GM19455 (cell line): ENCODE data around the gene TBC1D22B.

Experiments
- ATAC-seq: cut with Tn5 transposase; IDR thresholded peaks from one replicate; pipeline ENCODE4 v1.9.1; 2021; ENCODE audit not compliant: unreplicated experiment

The TBC1D22B gene

DNA sequence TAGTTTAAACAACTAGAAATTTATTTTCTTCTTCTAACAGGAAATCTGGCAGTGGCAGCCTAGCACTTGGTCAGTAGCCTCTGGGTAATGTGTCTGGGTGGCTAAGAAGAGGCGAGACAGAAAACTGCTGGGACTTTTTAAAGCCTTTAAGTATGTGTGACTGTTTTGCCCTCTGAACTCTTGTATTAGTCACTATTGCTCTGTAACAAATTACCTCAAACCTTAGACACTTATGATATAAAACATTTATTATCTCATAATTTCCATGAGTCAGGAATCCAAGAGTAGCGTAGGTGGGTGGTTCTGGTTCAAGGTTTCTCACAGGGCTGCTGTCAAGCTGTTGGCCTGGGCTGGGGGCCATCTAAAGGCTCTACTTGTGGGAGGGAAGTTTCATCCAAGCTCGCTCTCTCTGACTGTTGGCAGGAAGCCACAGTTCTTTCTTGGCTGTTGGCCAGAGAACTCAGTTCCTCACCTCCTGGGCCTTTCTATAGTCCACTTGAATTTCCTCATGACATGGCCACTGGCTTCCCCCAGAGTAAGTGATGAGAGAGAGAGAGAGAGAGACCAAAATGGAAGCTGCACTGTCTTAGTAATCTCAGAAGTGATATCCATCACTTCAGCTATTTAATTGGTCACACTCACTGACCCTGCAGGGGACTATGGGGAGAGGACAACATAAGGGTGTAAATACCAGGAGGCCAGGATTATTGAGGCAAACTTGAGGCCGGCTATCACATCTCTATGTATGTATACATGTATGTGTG lies 17.4 kb upstream of the TBC1D22B start:
- ATAC-seq, result no peak

DNA sequence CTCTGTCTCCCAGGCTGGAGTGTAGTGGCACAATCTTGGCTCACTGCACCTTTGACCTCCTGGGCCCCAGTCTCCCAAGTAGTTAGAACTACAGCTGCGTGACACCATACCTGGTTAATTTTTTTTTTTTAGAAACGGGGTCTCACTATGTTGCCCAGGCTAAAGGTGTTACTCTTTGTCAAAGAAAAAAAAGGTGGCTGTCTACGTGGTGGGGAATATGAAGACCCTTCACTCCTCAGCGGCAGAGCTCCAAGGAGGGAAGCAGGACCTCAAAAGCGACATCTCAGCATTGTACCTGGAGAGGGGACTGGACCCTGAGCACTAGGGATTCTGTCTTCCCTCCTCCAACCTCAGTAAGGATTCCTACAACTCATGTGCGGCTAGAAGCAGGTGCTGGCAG lies 16.4 kb upstream of the TBC1D22B start:
- no peak for ATAC-seq

DNA sequence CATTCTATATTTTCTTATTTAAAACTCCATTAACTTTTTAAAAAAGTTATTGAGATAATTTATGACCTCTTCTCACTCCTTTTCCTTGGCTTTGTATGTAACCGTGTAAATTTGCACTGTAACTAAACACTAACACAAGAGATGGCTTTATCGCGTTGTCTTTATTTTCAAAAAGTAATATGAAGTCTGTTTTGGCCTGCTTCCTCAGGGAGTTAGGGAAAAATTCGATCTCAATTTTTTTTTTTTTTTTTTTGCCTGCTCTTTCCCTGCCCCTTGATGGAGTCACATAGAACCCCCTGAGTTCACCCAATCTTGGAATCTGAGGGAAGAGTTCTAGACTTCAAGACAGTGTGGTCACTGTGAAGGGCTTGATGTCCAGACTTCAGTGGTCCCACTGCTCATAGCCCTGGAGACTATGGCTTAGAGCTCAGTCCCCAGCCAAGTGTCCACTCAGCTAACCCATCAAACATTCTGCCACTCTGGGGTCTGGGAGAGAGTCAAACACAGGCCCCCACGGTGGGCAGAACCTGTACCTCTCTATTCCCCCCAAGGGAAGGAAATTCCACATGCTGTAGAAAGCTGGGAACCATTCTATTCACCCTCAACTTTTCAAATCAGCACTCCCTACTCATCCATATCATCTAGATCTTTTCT lies 15.7 kb upstream of the TBC1D22B start:
- no peak for ATAC-seq

DNA sequence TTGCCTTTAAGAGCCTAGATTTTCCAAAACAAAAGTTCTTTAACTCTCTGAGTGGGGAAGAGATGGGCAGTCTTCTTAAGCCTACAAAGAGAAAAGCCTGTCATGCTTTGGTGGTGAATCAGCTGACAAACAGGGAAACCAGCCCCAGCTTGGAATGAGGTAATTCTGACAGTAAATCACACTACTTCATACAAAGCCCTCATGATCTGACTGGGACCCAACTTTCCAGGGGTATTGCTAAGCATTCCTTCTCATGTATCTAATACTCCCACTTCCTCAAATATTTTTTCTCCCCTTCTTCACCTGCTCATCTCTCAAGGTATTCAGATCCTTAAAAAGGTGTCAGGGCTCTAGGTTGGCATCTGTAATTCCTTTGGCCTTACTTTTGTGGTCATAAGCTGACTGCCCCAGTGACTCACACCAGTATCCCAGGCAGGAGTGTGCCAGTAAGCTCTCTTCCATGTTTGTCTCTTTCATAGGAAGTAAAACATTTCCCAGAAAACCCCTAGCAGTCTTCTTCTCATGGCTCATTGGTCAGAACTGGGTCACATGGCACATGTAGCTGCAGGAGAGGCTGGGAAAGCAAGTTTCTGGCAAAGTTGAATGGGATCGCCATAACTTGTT lies 15.0 kb upstream of the TBC1D22B start:
- ATAC-seq, result no peak

DNA sequence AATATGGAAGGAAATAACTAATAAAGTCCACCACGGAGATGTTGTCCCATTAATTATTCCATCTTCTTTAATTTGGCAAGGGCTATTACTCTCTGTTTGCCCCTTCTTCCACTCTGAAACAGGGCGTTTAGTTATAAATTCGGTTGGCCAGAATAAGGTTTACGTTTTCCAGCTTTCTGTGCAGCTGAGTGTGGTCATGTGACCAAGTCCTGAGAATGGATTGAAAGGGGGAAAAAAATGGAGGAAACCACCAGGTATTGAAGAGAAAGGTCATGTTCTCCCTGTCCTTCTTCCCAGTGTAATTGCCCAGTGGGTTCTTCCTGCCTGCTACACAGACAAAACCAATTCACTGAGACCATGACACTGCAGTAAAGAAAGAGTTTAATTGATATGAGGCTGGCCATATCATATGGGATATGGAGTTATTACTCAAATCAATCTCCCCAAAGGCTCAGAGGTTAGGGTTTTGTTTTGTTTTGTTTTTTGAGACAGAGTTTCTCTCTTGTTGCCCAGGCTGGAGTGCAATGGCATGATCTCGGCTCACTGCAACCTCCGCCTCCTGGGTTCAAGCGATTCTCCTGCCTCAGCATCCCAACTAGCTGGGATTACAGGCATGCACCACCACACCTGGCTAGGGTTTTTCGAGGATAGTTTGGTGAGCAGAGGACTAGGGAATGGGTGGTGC lies 14.3 kb upstream of the TBC1D22B start:
- no peak for ATAC-seq

DNA sequence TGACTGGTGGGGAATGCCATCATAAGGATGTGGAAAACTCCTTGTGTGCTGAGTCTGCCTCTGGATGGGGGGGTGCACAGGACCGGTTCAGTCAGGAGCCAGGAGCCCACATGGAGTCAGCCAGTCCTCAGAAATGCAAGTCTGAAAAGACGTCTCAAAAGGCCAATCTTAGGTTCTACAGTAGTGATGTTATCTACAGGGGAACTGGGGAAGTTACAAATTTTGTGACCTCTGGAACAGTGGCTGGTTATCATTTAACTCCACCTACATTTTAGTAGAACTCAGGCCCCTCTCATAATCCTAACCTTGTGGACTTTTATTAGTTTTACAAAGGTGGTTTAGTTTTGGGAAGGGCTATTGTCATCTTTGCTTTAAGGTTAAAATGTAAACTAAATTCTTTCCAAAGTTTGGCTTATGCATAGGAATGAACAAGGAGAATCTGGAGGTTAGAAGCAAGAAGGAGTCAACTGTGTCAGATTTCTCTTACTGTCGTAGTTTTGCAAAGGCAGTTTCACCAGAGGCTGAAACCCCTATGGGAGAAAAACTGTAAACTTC lies 13.7 kb upstream of the TBC1D22B start:
- no peak for ATAC-seq

DNA sequence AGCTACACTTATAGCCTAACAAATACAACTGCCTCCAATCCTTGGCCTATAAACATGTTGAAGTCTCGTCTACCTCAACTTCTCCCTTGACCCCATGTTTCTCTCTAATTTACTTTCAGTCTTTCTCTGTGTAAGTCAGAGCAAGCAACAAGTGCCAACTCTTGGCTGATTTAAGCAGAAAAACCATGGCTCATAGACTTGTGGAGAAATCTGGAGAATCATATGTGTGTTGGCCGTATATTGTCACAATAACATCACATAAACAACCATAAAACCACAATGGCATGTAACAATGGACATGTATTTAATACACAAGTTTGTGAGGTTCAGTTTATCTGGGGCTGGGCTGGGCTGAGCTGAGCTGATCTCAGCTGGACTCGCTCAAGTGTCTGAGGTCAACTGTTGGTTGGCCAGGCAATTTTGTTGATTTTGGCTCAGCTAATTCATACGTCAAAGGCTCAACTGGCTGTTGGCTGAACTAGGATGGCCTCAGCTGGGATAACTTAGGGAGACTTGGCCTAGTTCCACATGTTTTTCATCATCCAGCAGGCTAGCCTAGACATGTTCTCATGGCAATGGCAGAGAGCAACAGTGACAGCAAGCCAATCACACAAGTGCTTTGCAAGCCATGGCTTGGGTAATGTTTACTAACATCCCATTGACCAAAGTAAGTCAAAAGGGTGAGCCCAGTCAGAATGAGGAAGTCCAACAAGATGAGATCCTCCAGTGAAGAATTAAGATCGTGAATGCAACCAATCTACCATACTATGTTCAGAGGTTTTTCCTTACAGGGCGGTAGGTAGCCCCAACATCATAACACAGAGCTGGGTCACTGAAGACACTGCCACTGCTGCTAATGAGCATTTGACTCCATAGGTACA lies 12.9 kb upstream of the TBC1D22B start:
- no peak for ATAC-seq

DNA sequence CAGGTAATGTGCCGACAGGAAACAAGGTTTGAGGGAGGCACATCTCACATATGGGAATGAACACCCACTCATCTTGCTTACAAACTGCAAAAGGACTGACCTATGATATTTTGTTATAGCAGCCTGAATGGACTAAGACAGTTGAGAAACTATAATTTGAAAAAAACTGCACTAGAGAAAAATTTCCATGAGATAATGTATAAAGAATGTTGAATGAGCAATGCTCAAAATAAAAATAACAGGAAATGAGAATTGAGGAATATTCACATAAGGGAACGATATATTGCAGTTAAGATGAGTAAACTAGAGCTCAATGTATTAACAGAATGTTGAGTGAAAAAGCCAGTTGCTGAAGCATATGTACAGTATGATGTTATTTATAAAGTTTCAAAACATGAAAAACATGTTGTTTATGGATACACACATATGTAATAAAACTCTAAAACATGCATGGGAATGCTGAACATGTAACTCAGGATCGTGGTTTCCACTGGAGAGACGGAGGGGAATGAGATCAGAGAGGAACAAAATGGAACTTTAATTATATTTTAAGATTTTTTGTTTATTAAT lies 6.3 kb upstream of the TBC1D22B start:
- ATAC-seq, result no peak

DNA sequence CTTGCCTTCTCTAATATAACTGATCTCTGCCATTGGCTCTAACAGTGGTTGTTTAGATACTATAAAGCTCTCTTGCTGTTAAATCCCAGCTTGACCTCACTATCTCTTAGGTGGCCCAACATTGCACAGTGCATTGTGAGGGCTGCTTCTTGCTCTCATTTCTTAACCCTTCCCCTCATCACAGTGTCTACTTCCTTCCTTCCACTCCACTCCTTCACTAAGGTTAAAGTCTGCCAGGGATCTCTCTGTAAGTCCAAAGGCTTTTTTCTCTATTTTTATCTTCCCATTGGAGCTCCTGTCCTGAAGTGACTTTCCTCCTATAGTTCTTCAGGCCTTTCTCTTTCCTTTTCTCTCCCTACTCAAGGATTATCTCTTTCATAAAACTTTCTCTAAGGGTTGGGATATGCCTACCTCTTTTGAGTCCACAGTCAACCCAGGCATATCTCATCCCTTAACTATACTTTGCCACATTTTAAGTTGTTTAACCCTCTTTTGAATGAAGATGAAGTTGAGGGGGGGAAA lies 4.0 kb upstream of the TBC1D22B start:
- no peak for ATAC-seq

DNA sequence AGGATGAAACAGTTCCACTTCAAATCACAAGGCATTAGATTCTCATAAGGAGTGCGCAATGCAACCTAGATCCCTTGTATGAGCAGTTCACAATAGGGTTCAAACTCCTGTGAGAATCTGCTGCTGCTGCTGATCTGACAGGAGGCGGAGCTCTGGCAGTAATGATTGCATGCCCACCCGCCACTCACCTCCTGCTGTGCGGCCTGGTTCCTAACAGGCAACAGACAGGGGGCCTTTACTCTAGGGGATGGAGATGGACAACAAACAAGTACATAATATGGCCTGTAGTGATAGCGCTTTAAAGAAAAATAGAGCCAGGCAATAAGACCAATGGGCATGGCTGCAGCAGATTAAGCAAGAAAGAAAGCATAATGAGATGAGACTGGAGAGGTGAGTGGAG lies 2.7 kb upstream of the TBC1D22B start:
- ATAC-seq, result no peak

DNA sequence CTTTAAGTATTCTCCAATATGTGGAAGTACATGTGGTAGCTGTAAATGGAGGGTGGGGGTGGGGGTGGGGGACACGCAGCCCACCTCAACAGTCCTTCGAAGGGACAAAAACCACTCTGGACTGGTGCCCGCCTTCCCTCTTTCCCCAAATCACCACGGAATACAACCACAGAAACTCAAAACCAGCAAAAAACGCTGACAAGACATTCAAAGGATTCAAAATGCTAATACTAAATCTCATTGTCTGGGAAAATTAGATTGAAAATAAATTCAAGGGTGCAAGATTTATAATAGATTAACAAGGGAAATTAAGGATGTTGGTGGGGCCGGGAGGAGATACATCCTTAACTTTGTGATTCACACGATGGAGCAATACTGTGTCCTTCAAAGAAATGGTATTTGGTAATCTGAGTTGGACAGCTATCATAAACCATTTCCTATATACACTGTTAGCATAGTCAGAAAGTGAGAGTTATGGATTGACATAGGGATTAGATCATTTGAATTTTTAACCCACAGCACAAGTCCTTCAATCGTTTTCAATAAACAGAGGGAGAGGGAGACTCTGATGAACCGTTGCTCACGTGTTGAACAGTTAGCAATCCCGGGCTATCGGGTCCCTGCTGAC lies 766 bp upstream of the TBC1D22B start:
- ATAC-seq, result no peak

DNA sequence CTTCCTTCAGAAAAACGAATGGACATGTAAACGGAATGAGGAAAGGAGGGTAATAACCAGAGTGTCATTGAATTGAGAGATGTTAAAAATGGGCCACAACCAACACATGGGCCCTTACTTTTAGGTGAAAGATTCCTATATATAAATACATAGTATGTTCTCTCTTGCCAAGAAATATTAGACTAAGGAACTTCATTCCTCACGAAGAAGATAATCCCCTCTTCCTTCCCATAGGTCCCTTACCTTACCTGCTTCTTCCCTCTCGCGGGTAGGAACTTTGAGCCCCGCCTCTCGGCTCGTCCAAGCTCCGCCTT lies 295 bp upstream of the TBC1D22B start:
- ATAC-seq, result no peak

DNA sequence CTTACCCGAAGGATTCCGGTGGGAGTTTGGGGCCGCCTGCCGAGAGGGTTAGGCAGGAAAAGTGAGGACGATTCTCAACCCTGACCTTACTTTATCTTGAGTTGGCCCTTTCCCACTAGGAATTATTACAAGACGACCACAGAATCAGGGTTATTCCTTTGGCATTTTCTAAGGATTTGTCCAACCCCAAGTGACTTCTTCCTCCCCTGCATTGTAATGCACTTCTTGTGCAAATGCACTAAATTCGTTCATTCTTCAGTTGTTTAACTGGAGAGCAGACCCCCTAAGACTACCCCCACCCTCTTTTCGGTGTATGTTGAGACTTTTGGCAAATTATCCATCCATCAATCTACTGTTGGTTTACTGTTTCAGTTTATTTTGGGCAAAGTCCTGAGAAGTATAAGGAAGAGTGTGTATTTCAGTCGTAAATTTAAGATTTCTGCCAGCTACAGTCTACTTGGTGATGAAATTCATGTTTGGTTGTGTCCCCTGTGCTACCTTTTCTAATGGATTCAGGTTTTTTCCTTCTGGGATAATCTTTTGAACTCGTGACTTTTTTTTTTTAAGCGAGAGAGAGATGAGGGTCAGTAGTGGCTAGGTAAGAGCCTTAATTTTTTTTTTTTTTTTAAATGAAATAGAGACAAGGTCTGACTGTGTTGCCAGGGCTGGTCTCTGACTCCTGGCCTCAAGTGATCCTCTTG lies 983 bp downstream of the TBC1D22B start:
- ATAC-seq, result no peak

DNA sequence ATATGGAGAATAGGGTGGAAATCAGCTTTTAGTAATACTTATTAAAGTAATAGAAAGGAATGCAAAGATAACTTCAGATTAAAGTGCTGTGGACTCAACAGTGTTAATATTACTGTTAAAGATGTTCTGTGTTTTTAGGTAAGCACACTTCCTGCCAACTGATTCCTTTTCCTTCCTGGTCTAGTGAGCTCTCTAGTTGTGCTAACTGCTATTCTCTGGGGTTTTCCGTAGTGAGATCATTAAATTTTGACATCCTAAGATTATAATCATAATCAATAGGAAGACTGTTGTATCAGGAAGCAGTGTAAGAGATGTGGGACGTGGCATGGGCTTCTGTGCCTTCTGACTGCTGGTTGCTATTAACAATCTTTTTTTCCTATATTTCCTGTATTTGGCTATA lies 1.6 kb downstream of the TBC1D22B start:
- ATAC-seq, result no peak

DNA sequence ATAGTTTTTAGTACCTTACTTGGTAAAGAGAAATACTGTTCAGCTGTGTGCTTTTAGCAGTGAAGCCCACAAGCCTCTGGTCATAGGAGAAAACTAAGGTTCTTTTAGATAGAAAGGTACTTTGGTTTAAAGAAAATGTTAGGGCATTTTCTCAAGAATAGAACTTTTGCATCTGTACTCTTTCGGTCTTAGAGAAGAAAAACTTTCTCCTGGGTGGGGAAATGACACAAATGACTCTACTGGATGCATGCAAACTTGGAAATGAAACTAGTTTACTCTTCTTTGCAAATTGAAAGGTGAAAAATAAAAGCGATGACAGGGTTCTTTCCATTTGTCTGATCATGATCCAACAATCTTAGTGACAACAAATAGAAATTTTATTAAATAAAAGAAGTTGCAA lies 2.5 kb downstream of the TBC1D22B start:
- no peak for ATAC-seq

DNA sequence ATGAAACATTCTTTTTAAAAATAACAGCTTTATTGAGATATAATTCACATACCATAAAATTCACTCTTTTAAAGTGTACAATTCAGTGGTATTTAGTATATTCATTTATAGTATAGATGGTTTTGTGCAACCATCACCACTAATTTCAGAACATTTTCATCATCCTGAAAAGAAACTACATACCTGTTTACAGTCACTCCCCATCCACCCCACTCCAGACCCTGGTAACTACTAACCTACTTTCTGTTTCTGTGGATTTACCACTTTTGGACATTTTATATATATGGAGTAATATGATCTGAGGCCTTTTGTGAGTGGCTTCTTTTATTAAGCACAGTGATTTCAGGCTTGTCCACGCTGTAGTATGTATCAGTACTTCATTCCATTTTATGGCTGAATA lies 2.9 kb downstream of the TBC1D22B start:
- ATAC-seq, result no peak

DNA sequence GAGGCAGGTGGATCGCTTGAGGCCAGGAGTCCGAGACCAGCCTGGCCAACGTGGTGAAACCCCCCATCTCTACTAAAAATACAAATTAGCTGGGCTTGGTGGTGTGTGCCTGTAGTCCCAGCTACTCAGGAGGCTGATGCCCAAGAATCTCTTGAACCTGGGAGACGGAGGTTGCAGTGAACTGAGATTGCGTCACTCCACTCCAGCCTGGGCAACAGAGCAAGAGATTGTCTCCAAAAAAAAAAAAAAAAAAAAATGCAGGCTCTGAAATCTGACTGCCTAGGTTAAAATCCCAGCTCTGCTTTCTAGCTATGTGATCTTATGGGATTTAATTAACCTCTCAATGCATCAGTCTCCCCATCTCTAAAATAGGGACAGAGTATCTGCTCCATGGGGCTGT lies 3.6 kb downstream of the TBC1D22B start:
- no peak for ATAC-seq

DNA sequence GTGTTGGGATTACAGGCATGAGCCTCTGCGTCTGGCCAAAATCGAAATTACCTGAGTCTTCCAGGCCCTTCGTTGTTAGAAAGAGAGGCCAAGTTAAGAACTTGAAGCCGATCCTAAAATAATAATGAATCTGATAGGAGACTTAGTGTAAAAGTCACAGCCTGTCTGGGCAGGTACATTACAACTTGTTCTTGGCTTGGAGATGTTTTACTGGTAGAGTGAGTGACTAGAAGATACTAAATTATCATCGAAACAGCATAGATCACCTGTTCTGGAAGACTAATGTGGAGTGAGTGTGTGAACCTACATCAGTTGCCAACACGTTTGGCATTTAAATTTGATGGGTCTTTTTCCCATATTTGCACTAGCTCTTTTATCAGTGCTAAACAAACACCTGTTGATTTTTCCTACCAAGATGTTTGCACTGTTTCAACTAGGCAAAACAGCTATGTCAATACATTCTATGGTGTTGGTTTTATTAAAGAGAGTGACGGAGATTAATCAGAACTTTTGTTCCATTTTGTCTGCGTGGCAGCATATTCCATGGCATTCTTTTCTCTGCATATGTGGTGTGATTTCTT lies 5.0 kb downstream of the TBC1D22B start:
- no peak for ATAC-seq

DNA sequence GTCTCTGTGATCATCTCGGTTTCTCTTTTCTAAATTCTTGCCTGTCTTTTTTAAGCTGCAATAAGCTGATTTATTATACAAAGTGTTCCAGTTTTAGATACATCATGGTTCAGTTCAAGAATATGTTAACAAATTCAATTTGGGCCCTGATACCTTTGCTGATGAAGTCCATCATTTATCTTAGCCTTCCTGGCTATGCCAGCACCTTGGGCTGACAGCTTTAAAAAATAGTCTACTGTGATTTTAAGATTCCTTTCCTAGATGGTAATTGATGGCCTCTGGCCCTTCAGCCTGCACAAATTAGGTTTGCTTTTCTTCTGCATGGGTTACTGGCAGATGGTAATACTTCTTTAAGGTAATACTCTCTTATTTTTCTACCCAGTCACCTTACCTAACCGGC lies 7.4 kb downstream of the TBC1D22B start:
- ATAC-seq, result no peak
